Vagina (tissue), 2 donors: ENCODE results near the gene BEND4.

Source experiments
- CTCF ChIP-seq, 3 experiments: fragments of 450-650 bp in 2 of 3; fragments of 200-600 bp in 1 of 3; sonication (generic) in 1 of 3; IDR thresholded peaks; one replicate each; pipeline ENCODE4 v1.5.1; 2017 to 2019; ENCODE audit warnings: antibody characterized with exemption in 3 of 3, mild to moderate bottlenecking in 2 of 3, moderate library complexity in 2 of 3
- POLR2A ChIP-seq, 2 donors: fragments of 450-650 bp; IDR thresholded peaks; one replicate each; pipeline ENCODE4 v1.6.1; 2017; ENCODE audit warnings: antibody characterized with exemption in 2 of 2, mild to moderate bottlenecking in 2 of 2, moderate library complexity in 2 of 2
- POLR2AphosphoS5 ChIP-seq, 2 donors: sonication (generic); formaldehyde crosslinking; IDR thresholded peaks; one replicate each; pipeline ENCODE4 v1.9.0; 2017; ENCODE audit warnings: antibody characterized with exemption in 2 of 2, mild to moderate bottlenecking in 2 of 2, low read depth in 1 of 2; ENCODE audit not compliant: insufficient read depth in 1 of 2

DNA sequence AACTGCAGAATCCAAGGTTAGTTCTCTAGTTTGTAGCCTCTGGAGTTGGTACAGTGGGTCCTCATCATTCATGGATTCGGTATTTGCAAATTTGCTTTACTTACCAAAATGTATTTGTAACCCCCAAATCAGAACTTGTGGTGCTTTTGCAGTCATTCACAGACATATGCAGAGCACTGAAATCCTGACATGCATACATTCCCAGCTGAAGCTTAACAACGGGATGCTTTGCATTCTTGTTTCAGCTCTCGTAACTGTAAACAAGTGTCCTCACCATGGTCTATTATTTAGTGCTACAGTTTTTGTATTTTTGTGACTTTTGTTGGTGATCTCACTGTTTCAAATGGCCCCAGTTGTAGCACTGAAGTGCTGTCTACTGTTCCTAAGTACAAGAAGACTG, 16.1 kb downstream of the BEND4 start:
- TF ChIP-seq POLR2AphosphoS5 (IDR thresholded peaks at IDR 0.05; ENCODE audit: insufficient read depth in 1 of 2, low read depth in 1 of 2) (no peak), CTCF (IDR thresholded peaks at IDR 0.05) (no peak), POLR2A (IDR thresholded peaks at IDR 0.05) (no peak)
